ENCODE data around the gene PAFAH1B2.
A peak's percentile ranks its signal among the peaks of the same experiment; 100 is the strongest.
"Not testable (repeated sequence)": the region's sequence is repeated elsewhere in the genome, so short reads cannot be mapped to it uniquely, and the experiment has no call there.

Gene PAFAH1B2

DNA sequence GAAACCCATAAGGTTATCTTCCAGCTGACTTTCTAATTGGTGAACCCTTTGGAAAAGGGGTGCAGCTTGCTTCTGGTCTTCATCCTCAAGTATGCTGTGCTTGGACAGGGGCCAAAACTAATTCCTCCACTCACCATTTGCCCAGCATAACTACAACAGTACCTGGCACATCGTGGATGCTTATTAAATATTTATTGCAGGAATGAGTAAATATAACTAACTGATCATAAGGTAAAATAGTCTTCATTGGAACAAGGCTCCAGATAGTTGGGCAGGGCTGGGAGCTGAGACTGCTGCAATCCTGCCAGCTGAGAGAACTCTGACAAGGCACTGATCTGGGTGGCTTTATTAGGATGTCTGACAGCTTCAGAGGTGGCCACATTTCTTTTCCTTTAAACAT, 32.1 kb downstream of the PAFAH1B2 start:
- no peak for DNase-seq

DNA sequence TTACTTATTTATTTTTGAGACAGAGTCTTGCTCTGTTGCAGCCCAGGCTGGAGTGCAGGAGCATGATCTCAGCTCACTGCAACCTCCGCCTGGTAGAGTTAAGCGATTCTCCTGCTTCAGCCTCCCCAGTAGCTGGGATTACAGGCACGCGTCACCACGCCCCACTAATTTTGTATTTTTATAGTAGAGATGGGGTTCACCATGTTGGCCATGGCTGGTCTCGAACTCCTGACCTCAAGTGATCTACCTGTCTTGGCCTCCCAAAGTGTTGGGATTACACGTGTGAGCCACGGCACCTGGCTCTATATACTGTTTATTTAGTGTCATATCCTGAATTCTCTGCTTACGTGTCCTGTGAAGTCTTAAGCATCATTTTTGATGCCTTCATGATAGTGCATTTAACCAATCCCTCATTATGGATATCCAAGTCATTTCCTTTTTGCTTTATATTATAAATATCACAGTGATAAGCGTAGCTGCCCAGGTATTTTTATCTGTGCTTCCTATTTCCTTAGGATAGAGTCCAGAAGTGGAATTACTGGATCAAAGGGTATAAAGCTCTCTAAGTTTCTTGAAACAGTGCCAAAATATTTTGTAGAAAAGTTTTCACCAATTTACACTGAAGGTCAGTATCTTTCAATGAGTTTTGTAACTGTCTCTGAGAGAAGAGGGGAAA, 33.6 kb downstream of the PAFAH1B2 start:
- DNase-seq = no peak

DNA sequence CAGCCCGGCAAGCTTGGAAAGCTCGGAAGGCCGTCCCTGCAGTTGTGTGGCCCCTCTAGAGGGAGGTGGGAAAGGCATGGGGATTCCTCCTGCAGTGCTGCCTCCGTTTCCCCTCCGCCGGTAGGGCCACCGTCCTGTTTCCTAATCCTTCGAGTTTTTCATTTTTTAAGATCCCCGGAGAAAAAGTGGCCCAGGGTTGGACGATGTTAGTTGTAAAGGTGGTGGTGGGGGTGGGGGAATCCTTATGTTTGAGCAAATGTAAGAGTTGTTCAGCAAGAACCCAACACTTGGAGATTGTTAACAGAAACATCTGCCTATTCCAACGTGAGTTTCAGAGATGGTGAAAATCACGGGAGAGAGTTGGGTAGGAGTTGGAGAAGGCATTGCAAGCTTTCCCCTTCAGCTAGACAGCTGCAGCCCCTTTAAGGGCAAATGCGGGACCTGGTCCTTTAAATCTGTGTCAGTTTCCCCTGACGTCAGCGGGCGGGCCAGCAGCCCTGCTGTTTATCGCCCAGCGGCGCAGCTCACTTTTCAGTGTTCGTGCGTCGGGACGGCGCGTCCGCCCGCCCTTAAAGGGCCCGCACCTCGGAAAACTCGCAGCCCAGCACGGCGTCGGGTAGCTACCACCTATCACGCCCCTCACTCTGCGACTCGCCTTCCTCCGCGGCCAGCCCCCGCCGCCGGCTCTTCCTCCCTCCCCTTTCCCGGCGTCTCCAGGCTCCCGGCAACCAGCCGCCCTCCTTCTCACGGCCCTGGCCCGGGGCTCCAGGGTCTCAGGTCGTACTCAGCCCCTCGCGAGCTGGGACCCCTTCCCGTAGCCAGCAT, 34.3 kb downstream of the PAFAH1B2 start, which contains the start of gene SIDT2:
SIDT2 (plus strand) TSS at position 534 of the 825 bp plus-strand sequence. CDS start 521 bp downstream, outside the sequence.
- DNase-seq = peak; percentile 87

- peak; percentile 43 for DNase-seq
Observed at GRCh38 chr11:117179048-117179999, 35.2 kb downstream of the PAFAH1B2 start.

- no peak for DNase-seq
Observed at GRCh38 chr11:117180020-117180419, 35.9 kb downstream of the PAFAH1B2 start.

GRCh38 chr11:117180661-117181585, 36.8 kb downstream of the PAFAH1B2 start:
- DNase-seq = peak; percentile 42

DNA sequence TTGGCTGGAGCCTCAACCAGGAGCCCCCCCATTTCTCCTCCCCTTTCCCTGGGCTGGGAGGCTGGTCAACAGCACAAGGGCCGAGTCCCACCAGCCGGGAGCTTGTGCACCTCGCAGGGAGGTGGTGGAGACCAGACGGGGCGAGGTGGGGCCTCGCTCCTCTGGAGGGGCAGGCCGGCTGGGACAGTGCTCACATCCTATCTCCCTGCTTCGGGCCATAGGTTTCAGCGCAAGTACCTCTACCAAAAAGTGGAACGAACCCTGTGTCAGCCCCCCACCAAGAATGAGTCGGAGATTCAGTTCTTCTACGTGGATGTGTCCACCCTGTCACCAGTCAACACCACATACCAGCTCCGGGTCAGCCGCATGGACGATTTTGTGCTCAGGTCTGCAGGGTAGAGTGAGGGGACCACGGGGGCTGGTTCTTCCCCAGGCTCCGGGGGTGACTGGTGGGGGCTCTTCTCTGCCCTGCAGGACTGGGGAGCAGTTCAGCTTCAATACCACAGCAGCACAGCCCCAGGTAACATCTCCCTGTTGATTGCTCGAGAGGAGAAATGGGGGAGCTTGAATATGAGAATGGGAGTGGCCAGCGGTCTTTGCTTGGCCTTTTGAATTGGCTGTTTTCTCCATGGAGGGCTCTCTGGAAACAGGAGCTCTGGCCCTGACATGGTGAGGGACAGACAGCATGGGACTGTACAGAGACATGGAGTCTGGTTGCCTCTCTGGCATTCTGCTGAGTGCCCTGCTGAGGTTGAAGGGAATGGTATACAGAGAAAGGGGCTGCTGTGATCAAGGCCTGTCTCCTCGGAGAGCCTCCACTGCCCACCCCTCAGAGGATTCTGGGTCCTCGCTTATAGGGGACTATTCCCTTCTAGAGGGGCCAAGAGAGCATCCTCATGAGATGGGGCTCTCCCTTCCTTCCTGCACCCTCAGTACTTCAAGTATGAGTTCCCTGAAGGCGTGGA, 37.8 kb downstream of the PAFAH1B2 start:
- DNase-seq = no peak

GRCh38 chr11:117182551-117182935, 38.5 kb downstream of the PAFAH1B2 start:
- no peak for DNase-seq

GRCh38 chr11:117183178-117183577, 39.1 kb downstream of the PAFAH1B2 start:
- not testable (repeated sequence) for DNase-seq

DNA sequence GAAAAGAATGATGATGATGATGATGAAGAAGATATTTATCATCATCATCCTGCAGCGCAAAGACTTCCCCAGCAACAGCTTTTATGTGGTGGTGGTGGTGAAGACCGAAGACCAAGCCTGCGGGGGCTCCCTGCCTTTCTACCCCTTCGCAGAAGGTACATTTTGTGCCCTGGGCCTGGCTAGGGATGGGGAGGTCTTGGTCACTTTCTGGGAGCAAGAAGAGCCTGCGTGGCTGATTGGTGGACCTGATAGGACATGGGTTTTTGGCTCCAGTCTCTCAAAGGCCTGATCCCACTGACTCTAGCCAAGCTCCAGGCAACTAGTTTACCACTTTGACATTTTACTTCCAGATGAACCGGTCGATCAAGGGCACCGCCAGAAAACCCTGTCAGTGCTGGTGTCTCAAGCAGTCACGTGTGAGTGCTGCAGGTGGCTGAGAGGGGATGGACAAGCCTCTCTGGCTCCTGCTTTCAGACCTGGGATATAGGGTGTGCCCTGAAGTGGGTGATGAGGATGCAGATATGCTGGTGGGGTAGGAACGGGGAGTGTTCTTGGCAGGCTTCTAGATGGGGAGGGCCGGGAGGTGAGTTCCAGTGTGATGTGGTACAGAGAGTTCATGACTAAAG, 39.8 kb downstream of the PAFAH1B2 start:
- DNase-seq = no peak

DNA sequence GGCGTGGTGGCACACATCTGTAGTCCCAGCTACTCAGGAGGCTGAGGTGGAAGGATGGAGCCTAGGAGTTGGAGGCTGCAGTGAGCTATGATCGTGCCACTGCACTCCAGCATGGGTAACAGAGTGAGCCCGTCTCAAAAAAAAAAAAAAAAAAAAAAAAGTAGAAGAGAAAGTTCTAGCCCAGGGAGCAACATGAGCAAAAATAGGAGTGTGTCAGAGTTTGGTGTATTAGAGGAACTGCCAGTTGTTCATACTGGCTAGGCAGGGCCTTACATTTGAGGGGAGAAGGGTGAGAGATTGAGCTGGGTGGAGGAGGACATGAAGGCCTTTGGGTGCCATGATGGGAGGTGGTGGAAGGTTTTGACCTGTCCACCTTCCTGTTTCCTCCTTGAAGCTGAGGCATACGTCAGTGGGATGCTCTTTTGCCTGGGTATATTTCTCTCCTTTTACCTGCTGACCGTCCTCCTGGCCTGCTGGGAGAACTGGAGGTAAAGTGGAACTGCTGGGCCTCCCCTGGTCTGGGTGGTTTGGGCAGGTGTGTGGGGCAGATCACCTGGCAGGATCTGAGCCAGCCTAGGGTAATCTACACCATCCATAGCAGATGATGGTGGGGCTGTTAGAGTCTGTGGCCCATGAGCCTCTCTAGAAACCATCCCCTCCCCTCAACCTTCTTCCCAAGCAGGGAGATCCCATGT, 41.8 kb downstream of the PAFAH1B2 start:
- DNase-seq = no peak

- no peak for DNase-seq
Observed at GRCh38 chr11:117186431-117186761, 42.3 kb downstream of the PAFAH1B2 start.

DNA sequence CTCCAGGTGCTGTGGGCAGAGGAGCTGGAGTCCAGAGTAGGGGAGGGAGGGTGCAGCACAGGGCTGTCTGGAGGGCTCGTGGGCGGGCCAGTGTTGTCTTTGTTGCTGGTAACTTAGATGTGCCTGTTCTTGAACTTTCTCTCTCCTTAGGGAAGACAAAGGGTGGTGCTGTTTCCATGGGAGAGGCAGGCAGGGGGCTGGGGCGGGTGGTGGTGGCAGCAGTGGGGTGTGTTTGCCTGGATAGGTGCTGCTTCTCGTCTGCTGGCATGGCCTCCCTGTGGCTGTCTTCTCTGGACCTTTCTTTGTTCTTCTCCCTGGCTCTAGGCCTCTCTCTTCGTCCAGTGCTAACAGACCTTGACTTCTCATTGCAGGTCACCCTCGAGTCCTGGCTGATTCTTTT, 42.9 kb downstream of the PAFAH1B2 start:
- DNase-seq = no peak

GRCh38 chr11:117187428-117187798, 43.3 kb downstream of the PAFAH1B2 start:
- DNase-seq = no peak

DNA sequence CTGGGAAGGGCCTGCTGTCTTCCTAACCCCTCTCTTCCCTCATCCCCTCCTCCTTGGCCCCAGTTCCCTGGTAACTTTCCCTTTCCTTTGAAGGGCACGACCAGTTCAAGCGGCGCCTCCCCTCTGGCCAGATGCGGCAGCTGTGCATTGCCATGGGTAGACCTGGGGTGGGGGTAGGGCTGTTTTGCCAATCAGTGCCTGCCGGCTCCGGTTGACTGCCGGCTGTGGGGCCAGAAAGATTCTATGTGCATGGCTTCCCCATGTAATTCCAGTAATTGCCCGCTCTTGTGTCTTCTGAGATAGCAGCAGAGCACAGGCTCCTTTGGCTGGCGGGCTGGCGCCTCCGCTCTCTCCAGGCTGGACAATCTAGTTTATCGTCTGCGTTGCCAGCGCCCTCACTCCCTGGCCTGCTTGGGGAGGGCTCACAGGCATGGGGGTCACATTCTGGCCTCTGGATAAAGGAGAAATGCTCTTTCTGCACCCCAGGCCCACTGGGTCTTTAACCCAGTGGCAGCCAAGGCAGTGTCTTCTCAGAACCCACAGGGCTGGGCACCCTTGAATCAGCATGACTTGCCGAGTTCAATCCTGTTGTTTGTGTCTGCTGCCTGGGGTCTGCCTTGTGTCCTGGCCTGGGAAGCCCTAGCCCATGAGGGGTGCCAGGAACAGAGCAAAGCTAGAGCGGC, 43.9 kb downstream of the PAFAH1B2 start:
- no peak for DNase-seq

GRCh38 chr11:117188620-117189081, 44.6 kb downstream of the PAFAH1B2 start:
- DNase-seq = no peak

DNA sequence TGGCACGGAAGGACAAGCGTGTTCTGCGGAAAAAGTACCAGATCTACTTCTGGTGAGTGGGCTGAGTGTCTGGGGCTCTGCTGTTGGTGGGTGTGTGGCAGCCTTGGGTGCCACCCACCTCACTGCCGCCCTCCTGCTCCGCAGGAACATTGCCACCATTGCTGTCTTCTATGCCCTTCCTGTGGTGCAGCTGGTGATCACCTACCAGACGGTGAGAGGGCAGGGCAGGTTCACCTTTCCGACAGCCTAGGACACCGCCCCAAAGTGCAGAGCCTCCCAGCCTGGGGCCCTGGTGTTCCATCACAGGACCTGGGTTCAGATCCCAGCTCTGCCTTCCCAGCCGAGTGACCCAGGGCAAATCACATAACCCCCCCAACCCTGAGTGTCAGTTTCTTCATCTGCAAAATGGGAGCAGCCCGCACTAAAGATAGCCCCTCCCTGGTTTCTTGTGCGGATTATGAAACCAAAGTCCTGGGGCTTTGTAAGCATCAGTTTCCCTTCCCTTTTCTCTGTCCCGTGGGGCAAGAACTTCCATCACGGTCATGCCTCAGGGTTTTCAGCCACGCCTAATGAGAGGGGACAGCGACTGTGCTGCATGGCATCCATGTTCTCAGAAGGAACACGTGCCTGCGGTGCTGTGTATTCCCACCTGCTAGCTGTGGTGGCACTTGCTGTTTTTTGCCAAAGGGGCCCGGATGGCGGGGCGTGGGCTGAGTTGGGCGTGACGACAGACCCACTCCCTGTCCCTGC, 45.3 kb downstream of the PAFAH1B2 start:
- DNase-seq = no peak

- no peak for DNase-seq
Observed at GRCh38 chr11:117189941-117190544, 46.0 kb downstream of the PAFAH1B2 start.

Measured in effector CD4-positive, alpha-beta T cell (primary cell).